A673 (cell line): ENCODE measurements around the gene ATMIN.

ENCODE experiments used
- EZH2 ChIP-seq: fragments of 200-600 bp; sonication (generic); IDR thresholded peaks from 2 replicates; pipeline ENCODE4 v1.6.1; 2017; ENCODE audit warnings: borderline replicate concordance, low read depth, mild to moderate bottlenecking, mixed read lengths, antibody characterized with exemption, low read length; ENCODE audit not compliant: poor library complexity, severe bottlenecking
- TF ChIP-seq, protein P1 (sequence below): fragments of 300-800, 200-600 bp; sonication (generic); conservative IDR thresholded peaks from 2 replicates; pipeline ENCODE4 v1.5.1; 2017; ENCODE audit warnings: low read depth, mild to moderate bottlenecking, antibody characterized with exemption, low read length, moderate library complexity, mixed read lengths

DNA sequence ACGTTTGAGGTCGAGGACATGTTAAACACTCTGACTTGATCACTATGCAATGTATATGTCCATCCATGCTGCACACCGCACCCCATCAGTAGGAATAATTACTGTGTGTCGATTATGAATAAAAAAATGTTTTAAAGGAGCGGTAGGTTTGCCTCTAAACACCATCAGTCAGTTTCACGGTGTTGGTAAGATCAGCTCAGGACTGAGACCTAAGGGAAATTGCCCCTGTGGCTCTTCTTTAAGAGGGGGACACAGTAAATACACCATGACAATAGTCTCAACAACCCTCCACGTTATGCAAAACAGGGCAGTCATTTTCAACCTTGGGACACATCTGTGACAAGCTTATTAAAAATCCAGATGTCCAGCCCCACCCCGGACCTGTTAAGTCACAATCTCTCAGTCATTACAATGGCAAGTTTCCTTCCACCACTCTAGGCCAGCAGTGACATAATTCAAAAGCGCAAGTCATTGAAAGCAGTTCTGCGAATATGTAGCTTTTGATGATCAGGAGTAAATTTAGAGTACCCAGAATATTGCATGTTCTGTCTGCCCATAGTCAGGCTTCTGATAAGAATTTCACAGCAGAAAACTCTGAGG is 1.2 kb downstream of the ATMIN start:
- TF ChIP-seq, protein P1, sequence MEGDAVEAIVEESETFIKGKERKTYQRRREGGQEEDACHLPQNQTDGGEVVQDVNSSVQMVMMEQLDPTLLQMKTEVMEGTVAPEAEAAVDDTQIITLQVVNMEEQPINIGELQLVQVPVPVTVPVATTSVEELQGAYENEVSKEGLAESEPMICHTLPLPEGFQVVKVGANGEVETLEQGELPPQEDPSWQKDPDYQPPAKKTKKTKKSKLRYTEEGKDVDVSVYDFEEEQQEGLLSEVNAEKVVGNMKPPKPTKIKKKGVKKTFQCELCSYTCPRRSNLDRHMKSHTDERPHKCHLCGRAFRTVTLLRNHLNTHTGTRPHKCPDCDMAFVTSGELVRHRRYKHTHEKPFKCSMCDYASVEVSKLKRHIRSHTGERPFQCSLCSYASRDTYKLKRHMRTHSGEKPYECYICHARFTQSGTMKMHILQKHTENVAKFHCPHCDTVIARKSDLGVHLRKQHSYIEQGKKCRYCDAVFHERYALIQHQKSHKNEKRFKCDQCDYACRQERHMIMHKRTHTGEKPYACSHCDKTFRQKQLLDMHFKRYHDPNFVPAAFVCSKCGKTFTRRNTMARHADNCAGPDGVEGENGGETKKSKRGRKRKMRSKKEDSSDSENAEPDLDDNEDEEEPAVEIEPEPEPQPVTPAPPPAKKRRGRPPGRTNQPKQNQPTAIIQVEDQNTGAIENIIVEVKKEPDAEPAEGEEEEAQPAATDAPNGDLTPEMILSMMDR = no peak
- TF ChIP-seq EZH2 = no peak
